Thyroid gland (tissue), 4 donors: Measurements from ENCODE around the gene TNN.

Source experiments
- CTCF ChIP-seq, 6 experiments: fragments of 200-600 bp in 3 of 6; fragments of 450-650 bp in 3 of 6; sonication (generic) in 3 of 6; IDR thresholded peaks; one replicate each; pipeline ENCODE4 v1.5.1; 2016 to 2019; ENCODE audit warnings: antibody characterized with exemption in 6 of 6, mild to moderate bottlenecking in 2 of 6, inconsistent platforms in 1 of 6, moderate library complexity in 1 of 6
- POLR2A ChIP-seq, 2 donors: fragments of 450-650 bp; IDR thresholded peaks; one replicate each; pipeline ENCODE4 v1.6.1; 2017; ENCODE audit warnings: antibody characterized with exemption in 2 of 2, mild to moderate bottlenecking in 2 of 2, moderate library complexity in 1 of 2

- TF ChIP-seq CTCF (IDR thresholded peaks at IDR 0.05) (no peak), POLR2A (IDR thresholded peaks at IDR 0.05) (no peak)
These were observed 61.5 kb downstream of the TNN start for GRCh38 chr1:175129182-175129581.
